Measurements from ENCODE around the gene DBT. TPM values are rescaled to one million over a fixed set of nuclear protein-coding genes. Genes with fewer than 3 reads are reported as not detected.

DBT gene
- total RNA-seq, 1 donor from 2014 or later: 11.3 TPM

Other genes with a start within 250 kb of the DBT start
- 16.4 and 16.7 TPM in 2 replicates for gene SASS6, start 116.9 kb downstream of the DBT start, total RNA-seq
- 21.8 and 25.0 TPM in 2 replicates for gene TRMT13, start 116.7 kb downstream of the DBT start, total RNA-seq
- 0.36 and 1.0 TPM in 2 replicates for gene LRRC39, start 71.6 kb downstream of the DBT start, total RNA-seq
- gene RTCA, start 16.4 kb upstream of the DBT start, total RNA-seq: 48.1 and 52.0 TPM in 2 replicates
- 11.2 and 11.8 TPM in 2 replicates for gene CDC14A, start 102.7 kb upstream of the DBT start, total RNA-seq